Mesenchymal stem cell (in vitro differentiated cells and primary cell): Measurements from ENCODE around the gene OR7C1.
"Not testable (repeated sequence)": the region's sequence is repeated elsewhere in the genome, so short reads cannot be mapped to it uniquely, and the experiment has no call there.

Source experiments
- DNase-seq: peaks from one replicate; pipeline ENCODE4 v3.0.0-alpha.2; 2013
- H2AFZ ChIP-seq: one replicate; pipeline ENCODE4 v1.6.1; 2013; ENCODE audit warnings: low read depth, mild to moderate bottlenecking, control low read depth, inconsistent platforms, low read length, moderate library complexity
- H2AK5ac ChIP-seq: 2 replicates; pipeline ENCODE4 v1.6.1; 2013; ENCODE audit warnings: low read length, moderate library complexity, mild to moderate bottlenecking, inconsistent platforms; ENCODE audit not compliant: severe bottlenecking
- H2BK120ac ChIP-seq: one replicate; pipeline ENCODE4 v1.6.1; 2013; ENCODE audit warnings: low read depth, mild to moderate bottlenecking, inconsistent platforms, low read length, moderate library complexity
- H2BK12ac ChIP-seq, 2 experiments: one replicate each; pipeline ENCODE4 v1.6.1; 2013; ENCODE audit warnings: inconsistent platforms in 2 of 2, low read length in 2 of 2, mild to moderate bottlenecking in 2 of 2, moderate library complexity in 2 of 2, control low read depth in 1 of 2
- H2BK15ac ChIP-seq: one replicate; pipeline ENCODE4 v1.6.1; 2013; ENCODE audit warnings: mild to moderate bottlenecking, low read depth, inconsistent platforms; ENCODE audit not compliant: poor library complexity, severe bottlenecking
- H2BK5ac ChIP-seq: 2 replicates; pipeline ENCODE4 v1.6.1; 2013; ENCODE audit warnings: low read depth, mild to moderate bottlenecking, low read length, control low read depth, inconsistent platforms; ENCODE audit not compliant: poor library complexity, severe bottlenecking
- H3K14ac ChIP-seq, 2 experiments: one replicate each; pipeline ENCODE4 v1.6.1; 2013; ENCODE audit warnings: inconsistent platforms in 2 of 2, low read length in 2 of 2, control low read depth in 1 of 2, mild to moderate bottlenecking in 1 of 2, moderate library complexity in 1 of 2
- H3K18ac ChIP-seq, 2 experiments: one replicate each; pipeline ENCODE4 v1.6.1; 2013; ENCODE audit warnings: inconsistent platforms in 2 of 2, low read length in 2 of 2, control low read depth in 1 of 2, low read depth in 1 of 2, mild to moderate bottlenecking in 1 of 2
- H3K23ac ChIP-seq, 2 experiments: one replicate each; pipeline ENCODE4 v1.6.1; 2013; ENCODE audit warnings: inconsistent platforms in 2 of 2, low read length in 2 of 2, mild to moderate bottlenecking in 2 of 2, moderate library complexity in 2 of 2, control low read depth in 1 of 2
- H3K27ac ChIP-seq: 2 replicates; pipeline ENCODE4 v1.5.1; 2013; ENCODE audit warnings: mild to moderate bottlenecking, moderate library complexity, low read length, control low read depth, inconsistent platforms; ENCODE audit not compliant: poor library complexity, severe bottlenecking
- H3K27me3 ChIP-seq, 2 experiments: 2 replicates each; pipeline versions ENCODE4 v1.6.1 to v1.7.0; 2013; ENCODE audit warnings: low read length in 2 of 2, mild to moderate bottlenecking in 2 of 2, moderate library complexity in 2 of 2, control low read depth in 1 of 2, inconsistent platforms in 1 of 2; ENCODE audit not compliant: control insufficient read depth in 1 of 2, insufficient read depth in 1 of 2
- H3K36me3 ChIP-seq, 2 experiments: 2 replicates each; pipeline versions ENCODE4 v1.6.1 to v1.7.0; 2013; ENCODE audit warnings: low read length in 2 of 2, control low read depth in 1 of 2, inconsistent platforms in 1 of 2, low read depth in 1 of 2, mild to moderate bottlenecking in 1 of 2; ENCODE audit not compliant: insufficient read depth in 2 of 2, control insufficient read depth in 1 of 2
- H3K4ac ChIP-seq, 2 experiments: one replicate each; pipeline ENCODE4 v1.6.1; 2013; ENCODE audit warnings: inconsistent platforms in 2 of 2, low read length in 2 of 2, mild to moderate bottlenecking in 2 of 2, moderate library complexity in 2 of 2, control low read depth in 1 of 2, low read depth in 1 of 2
- H3K4me1 ChIP-seq: 2 replicates; pipeline ENCODE4 v1.6.1; 2013; ENCODE audit warnings: low read depth, low read length, control low read depth; ENCODE audit not compliant: control insufficient read depth, insufficient read depth
- H3K4me2 ChIP-seq: 2 replicates; pipeline ENCODE4 v1.6.1; 2013; ENCODE audit warnings: low read length, mild to moderate bottlenecking, inconsistent platforms; ENCODE audit not compliant: poor library complexity, severe bottlenecking
- H3K4me3 ChIP-seq, 2 experiments: 2 replicates each; pipeline versions ENCODE4 v1.5.1 to v1.7.0; 2013; ENCODE audit warnings: low read length in 2 of 2, mild to moderate bottlenecking in 2 of 2, control low read depth in 1 of 2, low read depth in 1 of 2; ENCODE audit not compliant: insufficient read depth in 1 of 2
- H3K79me1 ChIP-seq: replicated peaks from 2 replicates; pipeline ENCODE4 v1.6.1; 2013; ENCODE audit warnings: mild to moderate bottlenecking, control low read depth, low read length, inconsistent platforms; ENCODE audit not compliant: poor library complexity, severe bottlenecking
- H3K9ac ChIP-seq: 2 replicates; pipeline ENCODE4 v1.7.0; 2013; ENCODE audit warnings: mild to moderate bottlenecking, low read length, moderate library complexity
- H3K9me3 ChIP-seq: 2 replicates; pipeline ENCODE4 v1.7.0; 2013; ENCODE audit warnings: mild to moderate bottlenecking, low read length; ENCODE audit not compliant: control insufficient read depth
- H4K8ac ChIP-seq: one replicate; pipeline ENCODE4 v1.6.1; 2013; ENCODE audit warnings: inconsistent platforms, mild to moderate bottlenecking, low read length, moderate library complexity
- H4K91ac ChIP-seq: one replicate; pipeline ENCODE4 v1.6.1; 2013; ENCODE audit warnings: mild to moderate bottlenecking, low read length, inconsistent platforms
- WGBS: methylation state at CpG from one replicate; pipeline ENCODE4 v1.1.7; 2013; ENCODE audit warnings: mixed read lengths; 5-methylcytosine and 5-hydroxymethylcytosine counted together

OR7C1 gene

GRCh38 chr19:14774373-14774772 lies 60.6 kb downstream of the OR7C1 start:
- WGBS, result 91% methylated on average over 10 of the region's 10 CpGs

GRCh38 chr19:14773722-14774121 lies 61.3 kb downstream of the OR7C1 start:
- H4K91ac ChIP-seq, H3K4me2 ChIP-seq, H3K36me3 ChIP-seq, H3K4me3 ChIP-seq, H3K9me3 ChIP-seq, H2AFZ ChIP-seq, H3K18ac ChIP-seq, H3K27ac ChIP-seq, H4K8ac ChIP-seq, H2BK12ac ChIP-seq, H3K79me1 ChIP-seq, H2AK5ac ChIP-seq, H3K4ac ChIP-seq, H2BK5ac ChIP-seq, H3K9ac ChIP-seq, DNase-seq, H2BK15ac ChIP-seq, H3K27me3 ChIP-seq, H3K14ac ChIP-seq, H3K23ac ChIP-seq, H2BK120ac ChIP-seq, H3K4me1 ChIP-seq: not testable (repeated sequence)
- WGBS, result 96% methylated on average over 6 of the region's 9 CpGs

More at GRCh38 chr19:14774373-14774772, 60.6 kb downstream of the OR7C1 start:
- Histone ChIP-seq H4K91ac (no peak overlapping the region), H3K4ac (no peak overlapping the region), H3K36me3 (no peaks in the 10 kb centered on the region), H3K4me2 (no peak overlapping the region), H3K9me3 (no peaks in the 10 kb centered on the region), H2AFZ (no peak overlapping the region), H4K8ac (no peak overlapping the region), H3K14ac (no peak overlapping the region), H3K23ac (no peak overlapping the region), H2BK12ac (no peak overlapping the region), H2BK15ac (no peak overlapping the region), H3K4me3 (no peak overlapping the region), H3K9ac (no peak overlapping the region), H2BK5ac (no peak overlapping the region), H3K27ac (no peak overlapping the region), H3K79me1 (no peaks in the 10 kb centered on the region), H3K18ac (no peak overlapping the region), H2BK120ac (no peak overlapping the region), H2AK5ac (no peak overlapping the region), H3K4me1 (no peaks in the 10 kb centered on the region), H3K27me3 (peaks cover 0 to 8% of the 10 kb centered on the region in 2 experiments)
- no peak for DNase-seq

GRCh38 chr19:14772995-14773394 lies 62.0 kb downstream of the OR7C1 start:
- H3K79me1 ChIP-seq, result no peaks in the 10 kb centered on the region
- WGBS, result 78% methylated on average over 2 of the region's 7 CpGs
- H2BK15ac ChIP-seq, result no peak overlapping the region
- DNase-seq, result no peak
- no peak overlapping the region for H3K14ac ChIP-seq
- no peak overlapping the region for H4K91ac ChIP-seq
- H3K4me3 ChIP-seq, result no peak overlapping the region
- no peak overlapping the region for H3K4me2 ChIP-seq
- no peak overlapping the region for H2BK12ac ChIP-seq
- H2BK120ac ChIP-seq, result no peak overlapping the region
- H3K18ac ChIP-seq, result no peak overlapping the region
- no peak overlapping the region for H3K27ac ChIP-seq
- no peak overlapping the region for H2BK5ac ChIP-seq
- no peak overlapping the region for H2AK5ac ChIP-seq
- H3K4ac ChIP-seq, result no peak overlapping the region
- H3K9ac ChIP-seq, result no peak overlapping the region
- no peak overlapping the region for H4K8ac ChIP-seq
- H2AFZ ChIP-seq, result no peak overlapping the region
- H3K23ac ChIP-seq, result no peak overlapping the region
- H3K36me3 ChIP-seq, result no peaks in the 10 kb centered on the region
- H3K9me3 ChIP-seq, result no peaks in the 10 kb centered on the region
- no peaks in the 10 kb centered on the region for H3K4me1 ChIP-seq
- H3K27me3 ChIP-seq, result peaks cover 0 to 7% of the 10 kb centered on the region in 2 experiments

- no peaks in the 10 kb centered on the region for H3K79me1 ChIP-seq
- no peak overlapping the region for H2BK5ac ChIP-seq
- H3K18ac ChIP-seq, result no peak overlapping the region
- WGBS, result 83% methylated on average over 8 of the region's 8 CpGs
- no peaks in the 10 kb centered on the region for H3K4me1 ChIP-seq
- no peak overlapping the region for H3K23ac ChIP-seq
- peaks cover 0 to 5% of the 10 kb centered on the region in 2 experiments for H3K27me3 ChIP-seq
- H3K4me3 ChIP-seq, result no peak overlapping the region
- no peak overlapping the region for H4K8ac ChIP-seq
- H2BK120ac ChIP-seq, result no peak overlapping the region
- no peak overlapping the region for H3K9ac ChIP-seq
- DNase-seq, result no peak
- H3K4me2 ChIP-seq, result no peak overlapping the region
- no peak overlapping the region for H4K91ac ChIP-seq
- no peak overlapping the region for H3K4ac ChIP-seq
- no peak overlapping the region for H2AK5ac ChIP-seq
- H2BK15ac ChIP-seq, result no peak overlapping the region
- no peaks in the 10 kb centered on the region for H3K9me3 ChIP-seq
- no peak overlapping the region for H2AFZ ChIP-seq
- H3K14ac ChIP-seq, result no peak overlapping the region
- no peak overlapping the region for H2BK12ac ChIP-seq
- no peak overlapping the region for H3K27ac ChIP-seq
- H3K36me3 ChIP-seq, result no peaks in the 10 kb centered on the region
These were observed 62.5 kb downstream of the OR7C1 start for GRCh38 chr19:14772467-14772866.
